HPDE6-E6E7 (cell line): ENCODE data around the gene CRYBB1.
"Not testable (repeated sequence)": the region's sequence is repeated elsewhere in the genome, so short reads cannot be mapped to it uniquely, and the experiment has no call there.

Source experiments
- DNase-seq: peaks from one replicate; pipeline ENCODE4 v3.0.0; 2011; ENCODE audit warnings: missing footprints; ENCODE audit errors: extremely low spot score

Gene CRYBB1

GRCh38 chr22:26636296-26636695 lies 18.5 kb upstream of the CRYBB1 start:
- DNase-seq, result no peak

GRCh38 chr22:26635117-26635516 lies 17.3 kb upstream of the CRYBB1 start:
- DNase-seq, result no peak

GRCh38 chr22:26634189-26634588 lies 16.4 kb upstream of the CRYBB1 start:
- no peak for DNase-seq

GRCh38 chr22:26632422-26633155 lies 14.8 kb upstream of the CRYBB1 start:
- no peak for DNase-seq

- DNase-seq, result no peak
These were observed 13.5 kb upstream of the CRYBB1 start for GRCh38 chr22:26631282-26631681.

GRCh38 chr22:26629988-26630761 lies 12.3 kb upstream of the CRYBB1 start:
- no peak for DNase-seq

- DNase-seq, result no peak
These were observed 7.0 kb upstream of the CRYBB1 start for GRCh38 chr22:26624803-26625202.

- no peak for DNase-seq
These were observed 6.2 kb upstream of the CRYBB1 start for GRCh38 chr22:26623984-26624383.

- no peak for DNase-seq
These were observed 3.8 kb upstream of the CRYBB1 start, which contains the start of gene CRYBA4 for GRCh38 chr22:26621663-26622062. CRYBA4 (plus strand) TSS chr22:26621963; CDS start chr22:26622597, 634 bp downstream.

GRCh38 chr22:26620197-26620596 lies 2.4 kb upstream of the CRYBB1 start:
- no peak for DNase-seq

- no peak for DNase-seq
These were observed 1.7 kb upstream of the CRYBB1 start for GRCh38 chr22:26619510-26619909.

- DNase-seq, result no peak
These were observed 628 bp upstream of the CRYBB1 start for GRCh38 chr22:26618455-26618854.

- DNase-seq, result no peak
These were observed 1.2 kb downstream of the CRYBB1 start for GRCh38 chr22:26616650-26617049.

GRCh38 chr22:26615830-26616435 lies 1.9 kb downstream of the CRYBB1 start:
- no peak for DNase-seq

GRCh38 chr22:26615149-26615548 lies 2.7 kb downstream of the CRYBB1 start:
- DNase-seq, result no peak

- no peak for DNase-seq
These were observed 3.5 kb downstream of the CRYBB1 start for GRCh38 chr22:26614322-26614721.

GRCh38 chr22:26613753-26614152 lies 4.1 kb downstream of the CRYBB1 start:
- not testable (repeated sequence) for DNase-seq

GRCh38 chr22:26612652-26613051 lies 5.2 kb downstream of the CRYBB1 start:
- DNase-seq, result no peak

- no peak for DNase-seq
These were observed 6.8 kb downstream of the CRYBB1 start for GRCh38 chr22:26610996-26611395.

- no peak for DNase-seq
These were observed 7.5 kb downstream of the CRYBB1 start for GRCh38 chr22:26610072-26610958.

- no peak for DNase-seq
These were observed 8.5 kb downstream of the CRYBB1 start for GRCh38 chr22:26609287-26609686.

- DNase-seq, result no peak
These were observed 9.7 kb downstream of the CRYBB1 start for GRCh38 chr22:26608129-26608528.
